Measurements from ENCODE around the gene GLI3. TPM values are rescaled to one million over a fixed set of nuclear protein-coding genes. Genes with fewer than 3 reads are reported as not detected.

Gene GLI3
- polyA plus RNA-seq, 1 of the 3 experiments (the other 2 are of a cell fraction): 0.08 TPM

- TF ChIP-seq ZBTB33 (IDR thresholded peaks at IDR 0.05; ENCODE audit: borderline replicate concordance, low read depth) (no peak), RFX5 (IDR thresholded peaks at IDR 0.05; ENCODE audit: low read length) (no peak), FOXJ3 (CRISPR knock-in tag; IDR thresholded peaks at IDR 0.05) (no peak), YY1 (IDR thresholded peaks at IDR 0.05; ENCODE audit: low read depth) (no peak), RAD21 (IDR thresholded peaks at IDR 0.05; ENCODE audit: low read length) (no peak), NRF1 (IDR thresholded peaks at IDR 0.05; ENCODE audit: low read depth, low read length) (no peak), GABPA (IDR thresholded peaks at IDR 0.05; ENCODE audit: low read depth) (no peak)
- TF ChIP-seq, protein P1, sequence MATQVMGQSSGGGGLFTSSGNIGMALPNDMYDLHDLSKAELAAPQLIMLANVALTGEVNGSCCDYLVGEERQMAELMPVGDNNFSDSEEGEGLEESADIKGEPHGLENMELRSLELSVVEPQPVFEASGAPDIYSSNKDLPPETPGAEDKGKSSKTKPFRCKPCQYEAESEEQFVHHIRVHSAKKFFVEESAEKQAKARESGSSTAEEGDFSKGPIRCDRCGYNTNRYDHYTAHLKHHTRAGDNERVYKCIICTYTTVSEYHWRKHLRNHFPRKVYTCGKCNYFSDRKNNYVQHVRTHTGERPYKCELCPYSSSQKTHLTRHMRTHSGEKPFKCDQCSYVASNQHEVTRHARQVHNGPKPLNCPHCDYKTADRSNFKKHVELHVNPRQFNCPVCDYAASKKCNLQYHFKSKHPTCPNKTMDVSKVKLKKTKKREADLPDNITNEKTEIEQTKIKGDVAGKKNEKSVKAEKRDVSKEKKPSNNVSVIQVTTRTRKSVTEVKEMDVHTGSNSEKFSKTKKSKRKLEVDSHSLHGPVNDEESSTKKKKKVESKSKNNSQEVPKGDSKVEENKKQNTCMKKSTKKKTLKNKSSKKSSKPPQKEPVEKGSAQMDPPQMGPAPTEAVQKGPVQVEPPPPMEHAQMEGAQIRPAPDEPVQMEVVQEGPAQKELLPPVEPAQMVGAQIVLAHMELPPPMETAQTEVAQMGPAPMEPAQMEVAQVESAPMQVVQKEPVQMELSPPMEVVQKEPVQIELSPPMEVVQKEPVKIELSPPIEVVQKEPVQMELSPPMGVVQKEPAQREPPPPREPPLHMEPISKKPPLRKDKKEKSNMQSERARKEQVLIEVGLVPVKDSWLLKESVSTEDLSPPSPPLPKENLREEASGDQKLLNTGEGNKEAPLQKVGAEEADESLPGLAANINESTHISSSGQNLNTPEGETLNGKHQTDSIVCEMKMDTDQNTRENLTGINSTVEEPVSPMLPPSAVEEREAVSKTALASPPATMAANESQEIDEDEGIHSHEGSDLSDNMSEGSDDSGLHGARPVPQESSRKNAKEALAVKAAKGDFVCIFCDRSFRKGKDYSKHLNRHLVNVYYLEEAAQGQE (IDR thresholded peaks at IDR 0.05; ENCODE audit: low read depth, low read length): no peak
These were observed 149.4 kb downstream of the GLI3 start (continued) for GRCh38 chr7:42087616-42088015.

DNA sequence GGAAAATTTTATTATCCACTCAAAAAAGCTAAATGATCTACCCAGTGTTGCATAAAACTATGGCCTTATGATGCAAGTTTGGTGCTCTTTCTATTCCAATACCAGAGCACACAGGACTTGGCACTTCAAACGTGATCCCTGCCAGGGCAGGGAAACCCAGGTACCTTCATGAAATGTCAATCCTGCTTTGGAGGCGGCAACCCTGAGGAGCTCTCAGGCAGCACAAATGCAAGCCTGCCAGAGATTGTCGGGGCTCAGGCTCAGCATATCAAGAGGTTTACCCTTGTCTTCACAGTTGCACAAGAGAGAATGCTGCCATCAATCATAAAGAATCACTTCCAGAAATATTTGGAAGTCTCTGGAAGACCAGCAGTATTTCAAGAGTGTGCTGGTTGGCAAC, 151.5 kb downstream of the GLI3 start:
- no peaks in the 10 kb centered on the region for H3K9me3 ChIP-seq
- ChIA-PET POLR2A (no interaction called here), CTCF (interaction anchor here (0.8 to 1.6 kb wide), 4 partner anchors 12 to 145 kb away, joined by 3 to 6 read pairs (median 4); no protein-coding TSS in a partner anchor)
- no peak overlapping the region for H3K9ac ChIP-seq
- H3K79me2 ChIP-seq (ENCODE audit: insufficient read depth): no peaks in the 10 kb centered on the region
- no peaks in the 10 kb centered on the region for H4K20me1 ChIP-seq (ENCODE audit: insufficient read depth)
- H3K4me1 ChIP-seq (ENCODE audit: control insufficient read depth in 1 of 2, insufficient read depth in 2 of 2, low read depth in 1 of 2, low read length in 1 of 2): no peaks in the 10 kb centered on the region
- no peaks in the 10 kb centered on the region for H3F3A ChIP-seq (replicated peaks; ENCODE audit: insufficient read depth)
- no peaks in the 10 kb centered on the region for H3K36me3 ChIP-seq (replicated peaks in 1 of 2; ENCODE audit: control insufficient read depth in 1 of 2, insufficient read depth in 2 of 2, low read length in 1 of 2)
- H2AFZ ChIP-seq (ENCODE audit: low read depth): no peak overlapping the region
- no peaks in the 10 kb centered on the region for H3K9me2 ChIP-seq
- DNase-seq: no peak
- H3K4me3 ChIP-seq (ENCODE audit: low read depth in 2 of 2, low read length in 1 of 2): no peak overlapping the region
- H3K27ac ChIP-seq (ENCODE audit: low read depth in 2 of 2, low read length in 1 of 2): no peak overlapping the region
- TF ChIP-seq RCOR1 (IDR thresholded peaks at IDR 0.05; ENCODE audit: low read length): no peak
- TF ChIP-seq JUND (IDR thresholded peaks at IDR 0.05): no peak
- TF ChIP-seq ZBTB33 (IDR thresholded peaks at IDR 0.05; ENCODE audit: borderline replicate concordance, low read depth): no peak
- TF ChIP-seq MXI1 (IDR thresholded peaks at IDR 0.05; ENCODE audit: low read depth, low read length): no peak
- TF ChIP-seq SIN3A (IDR thresholded peaks at IDR 0.05; ENCODE audit: borderline replicate concordance, low read depth, low read length): no peak
- no peak for TF ChIP-seq FOXM1 (IDR thresholded peaks at IDR 0.05; ENCODE audit: low read depth)
- TF ChIP-seq MEF2A (IDR thresholded peaks at IDR 0.05; ENCODE audit: borderline replicate concordance, low read depth): no peak
- no peak for TF ChIP-seq GABPA (IDR thresholded peaks at IDR 0.05; ENCODE audit: low read depth)
- no peak for TF ChIP-seq FOSL2 (IDR thresholded peaks at IDR 0.05; ENCODE audit: borderline replicate concordance, low read depth)
- no peak for TF ChIP-seq SMC3 (IDR thresholded peaks at IDR 0.05; ENCODE audit: low read depth, low read length)
- TF ChIP-seq ELF1 (IDR thresholded peaks at IDR 0.05): no peak
- 14% methylated on average over 3 of the region's 3 CpGs for WGBS (ENCODE audit: low lambda C conversion rate)
- peaks cover 23% of the 10 kb centered on the region for H3K27me3 ChIP-seq (ENCODE audit: insufficient read depth)
- no peak overlapping the region for H3K4me2 ChIP-seq

Data from SK-N-SH (cell line).